HepG2 (cell line): Measurements from ENCODE around the gene COL9A3. TPM values are rescaled to one million over a fixed set of nuclear protein-coding genes. Genes with fewer than 3 reads are reported as not detected.

Experiments used
- CREB1 ChIP-seq, 2 experiments: fragments of 450-650 bp in 1 of 2; IDR thresholded peaks; 2 replicates each; pipeline ENCODE4 v1.6.1; 2016 to 2017; ENCODE audit warnings: control low read depth in 1 of 2, mild to moderate bottlenecking in 1 of 2, missing compliant biosample characterization in 1 of 2, missing genetic modification characterization in 1 of 2
- GFI1 ChIP-seq: sonication (generic); formaldehyde crosslinking; IDR thresholded peaks from 2 replicates; pipeline ENCODE4 v1.5.0; 2020; ENCODE audit warnings: missing genetic modification reagents, mild to moderate bottlenecking, borderline replicate concordance
- MBD4 ChIP-seq: IDR thresholded peaks from 2 replicates; pipeline ENCODE4 v1.6.1; 2012; ENCODE audit warnings: low read length, inconsistent platforms, borderline replicate concordance
- MED8 ChIP-seq: sonication (generic); formaldehyde crosslinking; IDR thresholded peaks from 2 replicates; pipeline ENCODE4 v1.8.1; 2023; ENCODE audit warnings: mild to moderate bottlenecking, missing genetic modification reagents; ENCODE audit not compliant: insufficient replicate concordance
- MIXL1 ChIP-seq: IDR thresholded peaks from 2 replicates; pipeline ENCODE4 v1.6.1; 2016
- MNT ChIP-seq: fragments of 450-650 bp; IDR thresholded peaks from 2 replicates; pipeline ENCODE4 v1.6.1; 2016
- MTF2 ChIP-seq: sonication (generic); formaldehyde crosslinking; IDR thresholded peaks from 2 replicates; pipeline ENCODE4 v1.5.0; 2020; ENCODE audit warnings: missing genetic modification reagents, borderline replicate concordance
- NFYC ChIP-seq: IDR thresholded peaks from 2 replicates; pipeline ENCODE4 v1.6.1; 2016; ENCODE audit warnings: missing genetic modification reagents, missing compliant biosample characterization
- PRDM10 ChIP-seq: sonication (generic); formaldehyde crosslinking; IDR thresholded peaks from 2 replicates; pipeline ENCODE4 v1.4.0; 2020; ENCODE audit warnings: low read depth, missing genetic modification reagents
- RBM39 ChIP-seq: fragments of 200-400 bp; formaldehyde crosslinking; IDR thresholded peaks from one replicate; pipeline ENCODE4 v1.6.1; 2018; ENCODE audit warnings: antibody characterized with exemption, mild to moderate bottlenecking, low read depth, low read length; ENCODE audit not compliant: poor library complexity, severe bottlenecking
- STAT6 ChIP-seq: sonication (generic); formaldehyde crosslinking; IDR thresholded peaks from 2 replicates; pipeline ENCODE4 v1.4.0; 2020; ENCODE audit warnings: missing genetic modification reagents, mild to moderate bottlenecking, borderline replicate concordance
- TCF7L2 ChIP-seq: IDR thresholded peaks from 2 replicates; pipeline ENCODE4 v1.6.1; 2011; ENCODE audit warnings: mild to moderate bottlenecking, low read depth, low read length, moderate library complexity
- ZBTB20 ChIP-seq: sonication (generic); formaldehyde crosslinking; IDR thresholded peaks from 2 replicates; pipeline ENCODE4 v1.8.1; 2023; ENCODE audit warnings: missing genetic modification reagents, low read depth, mild to moderate bottlenecking, borderline replicate concordance
- ZFP82 ChIP-seq: sonication (generic); formaldehyde crosslinking; IDR thresholded peaks from 2 replicates; pipeline ENCODE4 v1.5.1; 2020; ENCODE audit warnings: mild to moderate bottlenecking, missing genetic modification reagents, borderline replicate concordance
- ZKSCAN1 ChIP-seq: fragments of 150-350 bp; IDR thresholded peaks from 2 replicates; pipeline ENCODE4 v1.6.1; 2014; ENCODE audit warnings: low read length
- ZNF10 ChIP-seq: sonication (generic); formaldehyde crosslinking; IDR thresholded peaks from 2 replicates; pipeline ENCODE4 v1.4.0; 2020; ENCODE audit warnings: mild to moderate bottlenecking, low read depth, missing genetic modification reagents, borderline replicate concordance
- ZNF264 ChIP-seq: sonication (generic); formaldehyde crosslinking; IDR thresholded peaks from 2 replicates; pipeline ENCODE4 v1.4.0; 2020; ENCODE audit warnings: missing genetic modification reagents
- ZNF280B ChIP-seq: sonication (generic); formaldehyde crosslinking; IDR thresholded peaks from 2 replicates; pipeline ENCODE4 v1.5.0; 2020; ENCODE audit warnings: missing genetic modification reagents, mild to moderate bottlenecking, borderline replicate concordance
- polyA plus RNA-seq, 8 experiments: library from polyadenylated mRNA; depleted of rRNA in 3 of 8; stranded (reverse) in 7 of 8; unstranded in 1 of 8; fragments of >200 nt; fragmentation: Illumina TruSeq in 4 of 8; extraction: Trizol in 4 of 8; gene quantifications; 2 replicates each; pipeline versions ENCODE4 v1.2.1 to v1.2.3, GENCODE V29; 2011 to 2016; ENCODE audit warnings: low read depth in 4 of 8, missing spikeins in 1 of 8, mixed read lengths in 1 of 8; ENCODE audit not compliant: insufficient read depth in 1 of 8
- total RNA-seq, 5 experiments: library from RNA; depleted of rRNA; stranded (reverse); fragments of >200 nt; fragmentation: Illumina TruSeq; extraction: Trizol; gene quantifications; 2 replicates each; pipeline ENCODE4 v1.2.3, GENCODE V29; 2016; ENCODE audit warnings: low read depth in 1 of 5

Gene COL9A3
- total and polyA plus RNA-seq, 2 of the 13 experiments (the other 11 are each of a cell fraction or from before 2014, with no cell fraction given) = 155 to 204 TPM

- TF ChIP-seq ZFP82 (CRISPR knock-in tag) = no peak
- TF ChIP-seq MNT = peak; percentile 42; the same call in 1 of the 2 replicates
- TF ChIP-seq ZBTB20 (CRISPR knock-in tag) = peak; percentile 42; the same call in 1 of the 2 replicates
- TF ChIP-seq RBM39 = peak; percentile 71
- no peak; the same call in 1 of the 2 replicates for TF ChIP-seq MTF2 (CRISPR knock-in tag)
- TF ChIP-seq CREB1 (IDR thresholded peaks at IDR 0.05) = peak; percentile 89
- no peak for TF ChIP-seq CREB1 (CRISPR knock-in tag; IDR thresholded peaks at IDR 0.05)
- peak; percentile 77; the same call in 1 of the 2 replicates for TF ChIP-seq ZNF264 (CRISPR knock-in tag)
- TF ChIP-seq TCF7L2 = no peak
- TF ChIP-seq MBD4 = no peak
- peak; percentile 92 for TF ChIP-seq MIXL1 (CRISPR knock-in tag)
- TF ChIP-seq STAT6 (CRISPR knock-in tag) = no peak
- TF ChIP-seq ZNF10 (CRISPR knock-in tag) = no peak
- peak; percentile 86 for TF ChIP-seq PRDM10 (CRISPR knock-in tag)
- TF ChIP-seq MED8 (CRISPR knock-in tag) = no peak
- peak; percentile 73 for TF ChIP-seq GFI1 (CRISPR knock-in tag)
- TF ChIP-seq ZNF280B (CRISPR knock-in tag) = no peak; the same call in none of the 2 replicates
- peak; percentile 66; the same call in 1 of the 2 replicates for TF ChIP-seq ZKSCAN1
- peak; percentile 37; the same call in 1 of the 2 replicates for TF ChIP-seq NFYC (CRISPR knock-in tag)
Observed at GRCh38 chr20:62822788-62823651, 6.2 kb downstream of the COL9A3 start (continued).
